T-cell (primary cell): ENCODE measurements around the gene CCDC106. TPM values are rescaled to one million over a fixed set of nuclear protein-coding genes. Genes with fewer than 3 reads are reported as not detected.

Experiments
- ATAC-seq, 4 experiments: fragments of 200-7000 bp in 3 of 4; fragments of 150-1000 bp in 1 of 4; cut with Tn5 transposase; replicated peaks in 1 of 4; 1 replicate in 3 of 4; 2 replicates in 1 of 4; pipeline ENCODE4 v1.10.0; 2021; ENCODE audit warnings: moderate library complexity in 3 of 4, mild to moderate bottlenecking in 2 of 4, moderate number of reproducible peaks in 1 of 4
- CTCF ChIA-PET, 2 donors: fragments of 300-600 bp; sonication (Branson Sonifier 250); formaldehyde crosslinking; loops; one replicate each; lab custom pipeline; 2022; ENCODE audit warnings: antibody characterized with exemption in 2 of 2; lab: Charles Lee
- POLR2A ChIA-PET, 2 donors: fragments of 300-600 bp; sonication (Branson Sonifier 250); formaldehyde crosslinking; loops; one replicate each; lab custom pipeline; 2022; ENCODE audit warnings: antibody characterized with exemption in 2 of 2; lab: Charles Lee
- DNase-seq, 35 experiments: peaks; one replicate each; pipeline versions ENCODE4 v3.0.0 to v3.0.0-alpha.2; 2013 to 2023
- H3K27ac ChIP-seq: one replicate; pipeline ENCODE4 v1.5.1; 2013; ENCODE audit warnings: low read length
- H3K27me3 ChIP-seq, 2 experiments: replicated peaks in 1 of 2; 1 replicate in 1 of 2; 2 replicates in 1 of 2; pipeline versions ENCODE4 v1.6.1 to v1.7.0; 2013; ENCODE audit warnings: low read length in 1 of 2, mixed read lengths in 1 of 2; ENCODE audit not compliant: control insufficient read depth in 2 of 2, insufficient read depth in 2 of 2; ENCODE audit errors: extremely low read depth in 1 of 2
- H3K36me3 ChIP-seq, 2 donors: 1 replicate in 1 of 2; 2 replicates in 1 of 2; pipeline versions ENCODE4 v1.6.1 to v1.7.0; 2013; ENCODE audit warnings: low read length in 1 of 2; ENCODE audit not compliant: control insufficient read depth in 2 of 2, insufficient read depth in 1 of 2; ENCODE audit errors: extremely low read depth in 1 of 2
- H3K4me1 ChIP-seq, 2 experiments: 1 replicate in 1 of 2; 2 replicates in 1 of 2; pipeline versions ENCODE4 v1.6.1 to v1.7.0; 2013; ENCODE audit warnings: low read length in 2 of 2, mixed read lengths in 1 of 2; ENCODE audit not compliant: insufficient read depth in 2 of 2, control insufficient read depth in 1 of 2; ENCODE audit errors: extremely low read depth in 1 of 2
- H3K4me3 ChIP-seq, 2 donors: 1 replicate in 1 of 2; 2 replicates in 1 of 2; pipeline versions ENCODE4 v1.5.1 to v1.7.0; 2013; ENCODE audit warnings: mild to moderate bottlenecking in 2 of 2, low read length in 1 of 2, moderate library complexity in 1 of 2; ENCODE audit not compliant: control insufficient read depth in 1 of 2; ENCODE audit errors: extremely low read depth in 1 of 2
- H3K9me3 ChIP-seq: 2 replicates; pipeline ENCODE4 v1.7.0; 2013
- H3K27ac Mint-ChIP-seq, 2 donors: one replicate each; pipeline ENCODE4 v1.8.0; 2020 to 2021; ENCODE audit warnings: mild to moderate bottlenecking in 2 of 2, mixed read lengths in 2 of 2
- H3K27me3 Mint-ChIP-seq, 2 donors: one replicate each; pipeline ENCODE4 v1.8.0; 2021 to 2022; ENCODE audit warnings: mixed read lengths in 2 of 2
- H3K36me3 Mint-ChIP-seq: one replicate; pipeline ENCODE4 v1.8.0; 2021; ENCODE audit warnings: mixed read lengths
- H3K4me1 Mint-ChIP-seq, 3 donors: one replicate each; pipeline ENCODE4 v1.8.0; 2020 to 2022; ENCODE audit warnings: mixed read lengths in 3 of 3, mild to moderate bottlenecking in 1 of 3
- H3K4me3 Mint-ChIP-seq, 3 donors: one replicate each; pipeline ENCODE4 v1.8.0; 2020 to 2022; ENCODE audit warnings: mild to moderate bottlenecking in 3 of 3, mixed read lengths in 3 of 3, moderate library complexity in 3 of 3
- H3K9me3 Mint-ChIP-seq, 3 donors: one replicate each; pipeline ENCODE4 v1.8.0; 2020 to 2022; ENCODE audit warnings: mixed read lengths in 3 of 3
- WGBS: methylation state at CpG from one replicate; pipeline ENCODE4 v1.1.5; 2013; ENCODE audit warnings: missing lambda C conversion rate; ENCODE audit not compliant: insufficient coverage; 5-methylcytosine and 5-hydroxymethylcytosine counted together
- total RNA-seq, 35 experiments: library from RNA in 6 of 35; stranded (reverse) in 6 of 35; fragments of 120-200 nt in 1 of 35; gene quantifications; one replicate each; pipeline versions ENCODE4 v1.2.1 to v1.2.4 and lab custom pipeline; 2013 to 2026

Gene CCDC106
- total RNA-seq, 5 donors from 2014 or later (not counting 1 experiment from before 2014, with no cell fraction given) = 1.7 to 4.7 (median 3.8) TPM

- peak overlapping the region; percentile 52 to 58 for H3K4me3 ChIP-seq
- CTCF ChIA-PET = interaction anchor here in 1 of 2 donors (0.6 to 4.4 kb wide), 10 partner anchors 8 to 163 kb away, joined by 3 to 42 read pairs (median 5); partner anchors contain the start of genes ISOC2, U2AF2, ZNF524 and ZNF865
- H3K36me3 Mint-ChIP-seq = peaks cover 3% of the 10 kb centered on the region
- no peaks in the 10 kb centered on the region for H3K9me3 ChIP-seq
- H3K36me3 ChIP-seq = peaks cover 0 to 3% of the 10 kb centered on the region in 2 donors
- H3K9me3 Mint-ChIP-seq = no peaks in the 10 kb centered on the region
- H3K27ac ChIP-seq = peak overlapping the region; percentile 88
- H3K4me1 ChIP-seq = peaks cover 30 to 44% of the 10 kb centered on the region in 2 experiments
- peak overlapping the region; percentile 94 to 95 for H3K27ac Mint-ChIP-seq
- no peaks in the 10 kb centered on the region for H3K27me3 Mint-ChIP-seq
- POLR2A ChIA-PET = interaction anchor here (0.6 to 1.7 kb wide), 7 partner anchors 19 to 163 kb away, joined by 3 to 13 read pairs (median 5); partner anchors contain the start of genes FIZ1 (in 2 of the 2), ISOC2 (in 1 of the 2), ZNF524 (in 1 of the 2) and ZNF628 (in 1 of the 2)
- peaks cover 48 to 53% (median 51%) of the 10 kb centered on the region in 3 donors for H3K4me1 Mint-ChIP-seq
- peaks cover 0 to 3% of the 10 kb centered on the region in 2 experiments for H3K27me3 ChIP-seq
- ATAC-seq (no peak), DNase-seq (peak in 1 of 35 experiments; percentile 41)
- 45% methylated on average over 7 of the region's 11 CpGs for WGBS
- H3K4me3 Mint-ChIP-seq = peak overlapping the region; percentile 84 to 87 (median 86)
These were observed 23.0 kb upstream of the CCDC106 start for GRCh38 chr19:55625004-55625326.

GRCh38 chr19:55626350-55626749, 21.7 kb upstream of the CCDC106 start:
- H3K9me3 Mint-ChIP-seq = no peaks in the 10 kb centered on the region

GRCh38 chr19:55632463-55632834, 15.6 kb upstream of the CCDC106 start:
- peak; percentile 42 to 55 (median 47) for ATAC-seq
- H3K4me1 ChIP-seq = peaks cover 17 to 44% of the 10 kb centered on the region in 2 experiments
- Mint-ChIP-seq H3K9me3 (no peaks in the 10 kb centered on the region), H3K4me3 (peak overlapping the region in 1 of 3 donors; percentile 2), H3K27ac (peak overlapping the region; percentile 57 to 66), H3K4me1 (peaks cover 44 to 49% (median 45%) of the 10 kb centered on the region in 3 donors), H3K36me3 (peaks cover 7% of the 10 kb centered on the region), H3K27me3 (no peaks in the 10 kb centered on the region)
- no peak overlapping the region for H3K27ac ChIP-seq
- no peak overlapping the region for H3K4me3 ChIP-seq
- POLR2A ChIA-PET = interaction anchor here in 1 of 2 donors (0.5 kb wide), 1 partner anchor 22 kb away, joined by 3 read pairs; the partner anchor contains the start of gene U2AF2
- WGBS = no CpG with 5 or more reads among the region's 3 CpGs
- H3K36me3 ChIP-seq = no peaks in the 10 kb centered on the region
- H3K27me3 ChIP-seq = peaks cover 0 to 3% of the 10 kb centered on the region in 2 experiments
- H3K9me3 ChIP-seq = no peaks in the 10 kb centered on the region
- DNase-seq = peak; percentile 61 to 97 (median 83)
- CTCF ChIA-PET = interaction anchor here (0.5 to 3.5 kb wide), 19 partner anchors 8 to 716 kb away, joined by 3 to 21 read pairs (median 7); partner anchors contain the start of genes FIZ1 (in 1 of the 2), PPP6R1 (in 1 of the 2), ZNF581 (in 1 of the 2) and ZNF784 (in 1 of the 2)

More at GRCh38 chr19:55626350-55626749, 21.7 kb upstream of the CCDC106 start:
- H3K9me3 ChIP-seq = no peaks in the 10 kb centered on the region
- CTCF ChIA-PET = interaction anchor here in 1 of 2 donors (0.6 to 4.4 kb wide), 9 partner anchors 11 to 563 kb away, joined by 3 to 42 read pairs (median 4); partner anchors contain the start of genes FIZ1, KMT5C, RDH13 and ZNF524
- peak in 32 of 35 experiments; percentile 33 to 89 (median 57) for DNase-seq
- Mint-ChIP-seq H3K27ac (peak overlapping the region; percentile 92 to 95), H3K27me3 (no peaks in the 10 kb centered on the region), H3K4me1 (peaks cover 38 to 40% (median 38%) of the 10 kb centered on the region in 3 donors), H3K4me3 (peak overlapping the region; percentile 71 to 76 (median 76)), H3K36me3 (peaks cover 3% of the 10 kb centered on the region)
- H3K36me3 ChIP-seq = peaks cover 0 to 3% of the 10 kb centered on the region in 2 donors
- peak; percentile 33 to 79 (median 66) for ATAC-seq
- H3K4me1 ChIP-seq = peaks cover 21 to 33% of the 10 kb centered on the region in 2 experiments
- 15% methylated on average over 10 of the region's 11 CpGs for WGBS
- POLR2A ChIA-PET = interaction anchor here (0.5 to 1.0 kb wide), 3 partner anchors 165 to 453 kb away, joined by 3 to 7 read pairs (median 4); partner anchors contain the start of gene ISOC2 (in 1 of the 2)
- H3K4me3 ChIP-seq = no peak overlapping the region
- H3K27me3 ChIP-seq = peaks cover 0 to 3% of the 10 kb centered on the region in 2 experiments
- peak overlapping the region; percentile 60 for H3K27ac ChIP-seq

GRCh38 chr19:55633861-55634260, 14.2 kb upstream of the CCDC106 start:
- H3K27ac ChIP-seq = peak overlapping the region; percentile 99
- ChIA-PET CTCF (interaction anchor here (0.7 to 3.5 kb wide), 9 partner anchors 10 to 130 kb away, joined by 3 to 21 read pairs (median 10); partner anchors contain the start of genes FIZ1 (in 1 of the 2) and ZNF784 (in 1 of the 2)), POLR2A (interaction anchor here in 1 of 2 donors (0.5 to 0.6 kb wide), 2 partner anchors 11 to 295 kb away, joined by 3 read pairs; no protein-coding TSS in a partner anchor)
- peaks cover 18 to 50% of the 10 kb centered on the region in 2 experiments for H3K4me1 ChIP-seq
- DNase-seq (no peak), ATAC-seq (no peak)
- H3K36me3 Mint-ChIP-seq = peaks cover 14% of the 10 kb centered on the region
- H3K36me3 ChIP-seq = peaks cover 0 to 2% of the 10 kb centered on the region in 2 donors
- H3K9me3 Mint-ChIP-seq = no peaks in the 10 kb centered on the region
- H3K4me1 Mint-ChIP-seq = peaks cover 50 to 53% (median 53%) of the 10 kb centered on the region in 3 donors
- no peaks in the 10 kb centered on the region for H3K27me3 Mint-ChIP-seq
- peak overlapping the region; percentile 65 to 100 (median 98) for H3K4me3 Mint-ChIP-seq
- no peaks in the 10 kb centered on the region for H3K9me3 ChIP-seq
- peaks cover 0 to 3% of the 10 kb centered on the region in 2 experiments for H3K27me3 ChIP-seq
- peak overlapping the region in 1 of 2 donors; percentile 75 for H3K27ac Mint-ChIP-seq
- 100% methylated on average over 1 of the region's 8 CpGs for WGBS
- no peak overlapping the region for H3K4me3 ChIP-seq

GRCh38 chr19:55635334-55635717, 12.7 kb upstream of the CCDC106 start:
- WGBS = 23% methylated on average over 9 of the region's 9 CpGs
- Histone ChIP-seq H3K27me3 (no peaks in the 10 kb centered on the region), H3K4me1 (peaks cover 18 to 65% of the 10 kb centered on the region in 2 experiments), H3K9me3 (no peaks in the 10 kb centered on the region), H3K36me3 (peaks cover 0 to 2% of the 10 kb centered on the region in 2 donors), H3K4me3 (peak overlapping the region; percentile 85 to 98), H3K27ac (peak overlapping the region; percentile 99)
- Mint-ChIP-seq H3K36me3 (peaks cover 17% of the 10 kb centered on the region), H3K9me3 (no peaks in the 10 kb centered on the region), H3K27ac (peak overlapping the region; percentile 100), H3K27me3 (no peaks in the 10 kb centered on the region), H3K4me3 (peak overlapping the region; percentile 98 to 100 (median 99)), H3K4me1 (peaks cover 60 to 65% (median 64%) of the 10 kb centered on the region in 3 donors)
- ChIA-PET POLR2A (interaction anchor here (0.8 kb wide), 2 partner anchors 174 to 517 kb away, joined by 3 to 5 read pairs; partner anchors contain the start of gene ISOC2 (in 1 of the 2)), CTCF (no interaction called here)
- peak in 2 of 35 experiments; percentile 37 to 44 for DNase-seq
- ATAC-seq = no peak
